PC-9 (cell line): ENCODE results near the gene QARS1. TPM values are rescaled to one million over a fixed set of nuclear protein-coding genes. Genes with fewer than 3 reads are reported as not detected.

Source experiments
- BruUV-seq: library from RNA; stranded (reverse); fragments of 400-500 nt; replicated peaks from 2 replicates; lab custom pipeline; 2021; lab: Mats Ljungman, UMichigan
- CTCF ChIA-PET: fragments of 300-600 bp; sonication (Branson Sonifier 250); formaldehyde crosslinking; loops from one replicate; lab custom pipeline; 2022; ENCODE audit warnings: antibody characterized with exemption; lab: Charles Lee
- POLR2A ChIA-PET: fragments of 300-600 bp; sonication (Branson Sonifier 250); formaldehyde crosslinking; loops from one replicate; lab custom pipeline; 2022; ENCODE audit warnings: antibody characterized with exemption; ENCODE audit not compliant: unreplicated experiment; lab: Charles Lee
- DNase-seq, 2 experiments: peaks; one replicate each; pipeline versions ENCODE4 v3.0.0 to v3.0.0-alpha.2; 2015 to 2022; ENCODE audit warnings: mixed read lengths in 1 of 2
- H2AFZ ChIP-seq: fragments of 200-600 bp; sonication (generic); 2 replicates; pipeline ENCODE4 v1.8.1; 2017; ENCODE audit warnings: antibody characterized with exemption
- H3F3A ChIP-seq: fragments of 200-600 bp; sonication (generic); 2 replicates; pipeline ENCODE4 v1.8.1; 2017; ENCODE audit warnings: antibody characterized with exemption, mild to moderate bottlenecking, low read depth; ENCODE audit not compliant: insufficient read depth
- H3K27ac ChIP-seq: fragments of 200-600 bp; sonication (generic); 2 replicates; pipeline ENCODE4 v1.6.1; 2016; ENCODE audit warnings: mixed run types
- H3K27me3 ChIP-seq: fragments of 200-600 bp; sonication (generic); 2 replicates; pipeline ENCODE4 v1.6.1; 2016; ENCODE audit warnings: low read depth, mixed run types; ENCODE audit not compliant: insufficient read depth
- H3K36me3 ChIP-seq: fragments of 200-600 bp; sonication (generic); 2 replicates; pipeline ENCODE4 v1.6.1; 2016; ENCODE audit warnings: low read depth, mixed run types
- H3K4me1 ChIP-seq: fragments of 200-600 bp; sonication (generic); replicated peaks from 2 replicates; pipeline ENCODE4 v1.6.1; 2016; ENCODE audit warnings: mixed run types; ENCODE audit not compliant: insufficient read depth
- H3K4me2 ChIP-seq: fragments of 200-600 bp; sonication (generic); 2 replicates; pipeline ENCODE4 v1.6.1; 2017; ENCODE audit warnings: mixed run types
- H3K4me3 ChIP-seq: fragments of 200-600 bp; sonication (generic); 2 replicates; pipeline ENCODE4 v1.6.1; 2016; ENCODE audit warnings: mixed run types
- H3K79me2 ChIP-seq: fragments of 200-600 bp; sonication (generic); 2 replicates; pipeline ENCODE4 v1.6.1; 2017; ENCODE audit warnings: low read depth, mixed run types
- H3K9me2 ChIP-seq: fragments of 200-600 bp; sonication (generic); 2 replicates; pipeline ENCODE4 v1.8.1; 2017; ENCODE audit warnings: mild to moderate bottlenecking; ENCODE audit not compliant: insufficient read depth
- H3K9me3 ChIP-seq: fragments of 200-600 bp; sonication (generic); 2 replicates; pipeline ENCODE4 v1.8.1; 2016; ENCODE audit warnings: low read depth; ENCODE audit not compliant: insufficient read depth
- H4K20me1 ChIP-seq: fragments of 200-600 bp; sonication (generic); 2 replicates; pipeline ENCODE4 v1.8.1; 2017; ENCODE audit not compliant: insufficient read depth
- CTCF ChIP-seq: fragments of 200-600 bp; sonication (generic); conservative IDR thresholded peaks from 2 replicates; pipeline ENCODE4 v1.6.1; 2017; ENCODE audit warnings: mixed run types, antibody characterized with exemption, mild to moderate bottlenecking, moderate library complexity
- EZH2 ChIP-seq: fragments of 200-600 bp; sonication (generic); IDR thresholded peaks from 2 replicates; pipeline ENCODE4 v1.8.0; 2017; ENCODE audit warnings: antibody characterized with exemption, low read depth
- intact Hi-C: fragments of 100-400 bp; cut with micrococcal nuclease; formaldehyde crosslinking; loops from one replicate; pipeline ENCODE4 v1.10.0; 2022; ENCODE audit not compliant: unreplicated experiment
- total RNA-seq: library from RNA; stranded (reverse); gene quantifications from 2 replicates; pipeline ENCODE4 v1.2.3, GENCODE V29; 2021

Gene QARS1
- total RNA-seq, 1 experiment from 2014 or later = 337 TPM

GRCh38 chr3:49076646-49077045 is 27.9 kb downstream of the QARS1 start:
- Histone ChIP-seq H3K27ac (no peak overlapping the region), H3K79me2 (peaks cover 29% of the 10 kb centered on the region), H3K9me2 (no peaks in the 10 kb centered on the region), H3K9me3 (no peaks in the 10 kb centered on the region), H3K4me1 (no peaks in the 10 kb centered on the region), H3K36me3 (no peaks in the 10 kb centered on the region), H2AFZ (no peak overlapping the region), H4K20me1 (peaks cover 30% of the 10 kb centered on the region), H3K4me2 (no peak overlapping the region), H3K27me3 (no peaks in the 10 kb centered on the region), H3K4me3 (no peak overlapping the region), H3F3A (no peaks in the 10 kb centered on the region)
- intact Hi-C loops = no loop called here
- no TSS peak for BruUV-seq
- CTCF ChIA-PET = no interaction called here
- POLR2A ChIA-PET = interaction anchor here (0.6 kb wide), 1 partner anchor 18 kb away, joined by 3 read pairs; no protein-coding TSS in a partner anchor
- TF ChIP-seq EZH2 (no peak), CTCF (no peak)
- no peak for DNase-seq

DNA sequence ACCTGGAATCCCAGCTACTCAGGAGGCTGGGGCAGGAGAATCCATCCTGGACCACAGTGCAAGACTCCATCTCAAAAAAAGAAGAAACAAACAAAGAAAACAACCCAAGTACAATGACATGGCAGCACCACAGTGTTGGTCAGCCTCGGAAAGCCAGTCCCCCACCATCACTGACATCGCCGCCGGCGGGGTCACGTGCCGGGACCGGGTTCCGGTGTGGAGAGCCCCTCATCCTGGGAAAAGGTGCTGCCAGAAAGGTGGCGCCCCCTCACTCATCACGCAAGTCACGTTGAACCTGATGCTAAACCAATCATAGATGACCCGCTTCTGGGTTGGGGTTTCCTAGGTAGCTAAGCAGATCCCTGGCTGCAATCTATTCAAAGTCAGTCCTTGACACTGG is 28.4 kb downstream of the QARS1 start:
- no peak for DNase-seq
- Histone ChIP-seq H3K27ac (no peak overlapping the region), H3K36me3 (no peaks in the 10 kb centered on the region), H3K79me2 (peaks cover 24% of the 10 kb centered on the region), H3K27me3 (no peaks in the 10 kb centered on the region), H4K20me1 (peaks cover 25% of the 10 kb centered on the region), H3K9me3 (no peaks in the 10 kb centered on the region), H3K9me2 (no peaks in the 10 kb centered on the region), H3F3A (no peaks in the 10 kb centered on the region), H3K4me3 (no peak overlapping the region), H2AFZ (no peak overlapping the region), H3K4me2 (no peak overlapping the region), H3K4me1 (no peaks in the 10 kb centered on the region)
- TF ChIP-seq CTCF (no peak), EZH2 (no peak)
- no TSS peak for BruUV-seq
- ChIA-PET CTCF (no interaction called here), POLR2A (interaction anchor here (0.6 kb wide), 1 partner anchor 19 kb away, joined by 3 read pairs; no protein-coding TSS in a partner anchor)
- intact Hi-C loops = no loop called here

- ChIA-PET CTCF (interaction anchor here (0.7 kb wide), 1 partner anchor 37 kb away, joined by 3 read pairs; no protein-coding TSS in a partner anchor), POLR2A (no interaction called here)
- Histone ChIP-seq H2AFZ (no peak overlapping the region), H4K20me1 (0 out of 2 replicates have a peak, but pooled peaks cover 8% of the 10 kb centered on the region), H3K27me3 (no peaks in the 10 kb centered on the region), H3F3A (0 out of 2 replicates have a peak, but pooled peaks cover 4% of the 10 kb centered on the region), H3K9me3 (no peaks in the 10 kb centered on the region), H3K9me2 (no peaks in the 10 kb centered on the region), H3K4me3 (no peak overlapping the region), H3K4me1 (no peaks in the 10 kb centered on the region; the same call in 1 of the 2 replicates), H3K27ac (no peak overlapping the region), H3K79me2 (peaks cover 7% of the 10 kb centered on the region; the same call in 1 of the 2 replicates), H3K36me3 (no peaks in the 10 kb centered on the region), H3K4me2 (no peak overlapping the region)
- no TSS peak for BruUV-seq
- intact Hi-C loops = no loop called here
- TF ChIP-seq EZH2 = no peak
- TF ChIP-seq CTCF = no peak
- no peak for DNase-seq
These were observed 46.5 kb downstream of the QARS1 start for GRCh38 chr3:49058011-49058410.
